Raji (cell line): ENCODE data around the gene ETNK2.

Experiments used
- POLR2A ChIP-seq: IDR thresholded peaks from 2 replicates; pipeline ENCODE4 v1.6.1; 2011; ENCODE audit warnings: low read depth, low read length, control low read depth; ENCODE audit not compliant: insufficient read depth

The ETNK2 gene

GRCh38 chr1:204088596-204088995 lies 63.2 kb downstream of the ETNK2 start:
- TF ChIP-seq POLR2A, result no peak

- TF ChIP-seq POLR2A, result no peak
Measured at GRCh38 chr1:204087893-204088528, 63.8 kb downstream of the ETNK2 start.

GRCh38 chr1:204087181-204087892 lies 64.5 kb downstream of the ETNK2 start:
- TF ChIP-seq POLR2A, result no peak

GRCh38 chr1:204085876-204086275 lies 66.0 kb downstream of the ETNK2 start:
- no peak for TF ChIP-seq POLR2A

- no peak for TF ChIP-seq POLR2A
Measured at GRCh38 chr1:204084247-204084772, 67.5 kb downstream of the ETNK2 start.

GRCh38 chr1:204083491-204083890 lies 68.4 kb downstream of the ETNK2 start:
- no peak for TF ChIP-seq POLR2A

GRCh38 chr1:204081791-204082513 lies 69.9 kb downstream of the ETNK2 start:
- TF ChIP-seq POLR2A, result no peak

GRCh38 chr1:204081164-204081790 lies 70.6 kb downstream of the ETNK2 start:
- no peak for TF ChIP-seq POLR2A
